ENCODE measurements around the gene ELMO3. TPM values are rescaled to one million over a fixed set of nuclear protein-coding genes. Genes with fewer than 3 reads are reported as not detected.

Gene ELMO3
- total and polyA plus RNA-seq, 2 of the 4 experiments (the other 2 are of a cell fraction), result 0.36 to 1.6 TPM

- Histone ChIP-seq H2BK20ac (ENCODE audit: low read depth, low read length) (no peak overlapping the region), H3K27me3 (ENCODE audit: control insufficient read depth, insufficient read depth, low read length) (no peaks in the 10 kb centered on the region), H4K91ac (ENCODE audit: insufficient read depth, low read depth, low read length) (no peak overlapping the region), H3K4me3 (ENCODE audit: insufficient read depth, low read depth, low read length) (no peak overlapping the region), H4K5ac (ENCODE audit: low read depth, low read length) (no peak overlapping the region), H3K9me3 (ENCODE audit: control insufficient read depth, insufficient read depth, low read length) (no peaks in the 10 kb centered on the region), H4K8ac (ENCODE audit: low read depth in 2 of 2, low read length in 2 of 2) (no peak overlapping the region), H3K27ac (ENCODE audit: insufficient read depth, low read length) (no peak overlapping the region), H3K4me1 (ENCODE audit: control insufficient read depth, insufficient read depth, low read length) (peaks cover 12% of the 10 kb centered on the region), H2AK9ac (replicated peaks; ENCODE audit: low read depth, low read length, poor library complexity) (peak overlapping the region; percentile 73), H3K79me1 (ENCODE audit: low read depth in 1 of 2, low read length in 2 of 2) (peaks cover 27 to 49% of the 10 kb centered on the region in 2 experiments), H3K23ac (ENCODE audit: low read depth, low read length) (no peak overlapping the region), H2AK5ac (ENCODE audit: low read depth, low read length) (no peak overlapping the region), H4K20me1 (ENCODE audit: insufficient read depth, low read length) (peaks cover 34% of the 10 kb centered on the region), H2BK15ac (ENCODE audit: low read depth, low read length) (no peak overlapping the region), H3K4ac (ENCODE audit: low read depth, low read length) (no peak overlapping the region), H3K9ac (ENCODE audit: low read depth, low read length) (no peak overlapping the region), H3K14ac (replicated peaks; ENCODE audit: low read depth, low read length) (no peak overlapping the region), H3K4me2 (ENCODE audit: low read depth, low read length) (no peak overlapping the region), H2BK120ac (ENCODE audit: low read depth, low read length) (no peak overlapping the region), H2AFZ (replicated peaks; ENCODE audit: low read length, poor library complexity) (no peak overlapping the region), H3K18ac (ENCODE audit: low read depth, low read length) (no peak overlapping the region), H3K36me3 (ENCODE audit: control insufficient read depth, insufficient read depth, low read length) (peaks cover 11% of the 10 kb centered on the region; the same call in 1 of the 2 replicates), H3K56ac (ENCODE audit: extremely low read depth, insufficient read depth, low read length) (no peak overlapping the region), H2BK5ac (ENCODE audit: low read depth, low read length, poor library complexity, severe bottlenecking) (no peak overlapping the region), H3K9me1 (ENCODE audit: insufficient read depth, low read length) (peaks cover 10% of the 10 kb centered on the region)
- ATAC-seq (ENCODE audit: low read depth) (no peak), DNase-seq (no peak)
- BruUV-seq (replicated peaks), result no TSS peak
- ChIA-PET CTCF (no interaction called here), POLR2A (ENCODE audit: unreplicated experiment) (interaction anchor here (0.6 kb wide), 1 partner anchor 78 kb away, joined by 4 read pairs; no protein-coding TSS in a partner anchor)
- TF ChIP-seq CTCF (conservative IDR thresholded peaks at IDR 0.05; ENCODE audit: low read depth, low read length), result peak; percentile 13; the same call in 1 of the 2 replicates
- no peak for TF ChIP-seq RCOR1 (IDR thresholded peaks at IDR 0.05; ENCODE audit: insufficient replicate concordance, low read length)
- TF ChIP-seq FOS (IDR thresholded peaks at IDR 0.05; ENCODE audit: low read depth, low read length), result no peak
- 0 out of 2 replicates have a peak, but pooled peaks have one; percentile 18 for TF ChIP-seq SMC3 (IDR thresholded peaks at IDR 0.05; ENCODE audit: low read depth, low read length)
- 0 out of 2 replicates have a peak, but pooled peaks have one; percentile 15 for TF ChIP-seq RAD21 (IDR thresholded peaks at IDR 0.05; ENCODE audit: low read length)
- 57% methylated on average over 2 of the region's 13 CpGs; no CpG with 5 or more reads in 1 of the 2 experiments for WGBS, 2 experiments (ENCODE audit: extremely low coverage in 2 of 2, insufficient read length in 1 of 2)
- in situ Hi-C loops (cut with MboI; ENCODE audit: low sequenced_read_pairs) (no loop called here), dilution Hi-C loops (cut with HindIII; ENCODE audit: low sequenced_read_pairs, unreplicated experiment) (no loop called here), intact Hi-C loops (cut with micrococcal nuclease) (loop anchor here (10.0 kb wide), 1 partner anchor 165 kb away; no protein-coding TSS in a partner anchor)
Measured at GRCh38 chr16:67179421-67180080, 19.4 kb upstream of the ELMO3 start.

Measured in IMR-90 (cell line).